Measurements from ENCODE around the gene FBLN1. TPM values are rescaled to one million over a fixed set of nuclear protein-coding genes. Genes with fewer than 3 reads are reported as not detected.

Gene FBLN1
- total and polyA plus RNA-seq, 2 of the 13 experiments (the other 11 are each of a cell fraction or from before 2014, with no cell fraction given): 37.3 to 103 TPM

DNA sequence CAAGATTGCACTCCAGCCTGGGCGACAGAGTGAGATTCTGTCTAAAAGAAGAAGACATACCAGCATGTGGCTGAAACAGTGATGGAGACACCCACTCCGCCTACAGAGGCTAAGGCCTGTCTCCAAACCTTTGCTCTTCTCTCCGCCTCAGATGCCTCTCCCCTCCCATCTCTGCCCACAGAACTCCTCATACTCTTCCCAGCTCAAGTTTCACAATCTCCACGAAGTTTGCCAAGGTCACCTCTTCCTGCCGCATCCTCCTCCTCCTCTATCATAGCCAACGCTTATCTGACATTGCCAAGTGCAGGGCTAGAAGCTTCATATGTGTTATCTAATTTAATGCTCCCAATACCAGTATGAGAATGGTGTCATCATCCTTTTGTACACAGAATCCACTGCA, 25.9 kb upstream of the FBLN1 start (continued):
- TF ChIP-seq GPN1 (CRISPR knock-in tag; IDR thresholded peaks at IDR 0.05; ENCODE audit: borderline replicate concordance) (no peak), CEBPG (CRISPR knock-in tag; IDR thresholded peaks at IDR 0.05) (peak; percentile 17; the same call in 1 of the 2 replicates), ZFP41 (CRISPR knock-in tag; IDR thresholded peaks at IDR 0.05; ENCODE audit: borderline replicate concordance) (no peak)
- TF ChIP-seq, protein P1, sequence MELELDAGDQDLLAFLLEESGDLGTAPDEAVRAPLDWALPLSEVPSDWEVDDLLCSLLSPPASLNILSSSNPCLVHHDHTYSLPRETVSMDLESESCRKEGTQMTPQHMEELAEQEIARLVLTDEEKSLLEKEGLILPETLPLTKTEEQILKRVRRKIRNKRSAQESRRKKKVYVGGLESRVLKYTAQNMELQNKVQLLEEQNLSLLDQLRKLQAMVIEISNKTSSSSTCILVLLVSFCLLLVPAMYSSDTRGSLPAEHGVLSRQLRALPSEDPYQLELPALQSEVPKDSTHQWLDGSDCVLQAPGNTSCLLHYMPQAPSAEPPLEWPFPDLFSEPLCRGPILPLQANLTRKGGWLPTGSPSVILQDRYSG (CRISPR knock-in tag; IDR thresholded peaks at IDR 0.05): no peak
- TF ChIP-seq, protein P2, sequence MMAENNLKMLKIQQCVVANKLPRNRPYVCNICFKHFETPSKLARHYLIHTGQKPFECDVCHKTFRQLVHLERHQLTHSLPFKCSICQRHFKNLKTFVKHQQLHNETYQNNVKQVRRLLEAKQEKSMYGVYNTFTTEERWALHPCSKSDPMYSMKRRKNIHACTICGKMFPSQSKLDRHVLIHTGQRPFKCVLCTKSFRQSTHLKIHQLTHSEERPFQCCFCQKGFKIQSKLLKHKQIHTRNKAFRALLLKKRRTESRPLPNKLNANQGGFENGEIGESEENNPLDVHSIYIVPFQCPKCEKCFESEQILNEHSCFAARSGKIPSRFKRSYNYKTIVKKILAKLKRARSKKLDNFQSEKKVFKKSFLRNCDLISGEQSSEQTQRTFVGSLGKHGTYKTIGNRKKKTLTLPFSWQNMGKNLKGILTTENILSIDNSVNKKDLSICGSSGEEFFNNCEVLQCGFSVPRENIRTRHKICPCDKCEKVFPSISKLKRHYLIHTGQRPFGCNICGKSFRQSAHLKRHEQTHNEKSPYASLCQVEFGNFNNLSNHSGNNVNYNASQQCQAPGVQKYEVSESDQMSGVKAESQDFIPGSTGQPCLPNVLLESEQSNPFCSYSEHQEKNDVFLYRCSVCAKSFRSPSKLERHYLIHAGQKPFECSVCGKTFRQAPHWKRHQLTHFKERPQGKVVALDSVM (CRISPR knock-in tag; IDR thresholded peaks at IDR 0.05): peak; percentile 52; the same call in 1 of the 2 replicates

DNA sequence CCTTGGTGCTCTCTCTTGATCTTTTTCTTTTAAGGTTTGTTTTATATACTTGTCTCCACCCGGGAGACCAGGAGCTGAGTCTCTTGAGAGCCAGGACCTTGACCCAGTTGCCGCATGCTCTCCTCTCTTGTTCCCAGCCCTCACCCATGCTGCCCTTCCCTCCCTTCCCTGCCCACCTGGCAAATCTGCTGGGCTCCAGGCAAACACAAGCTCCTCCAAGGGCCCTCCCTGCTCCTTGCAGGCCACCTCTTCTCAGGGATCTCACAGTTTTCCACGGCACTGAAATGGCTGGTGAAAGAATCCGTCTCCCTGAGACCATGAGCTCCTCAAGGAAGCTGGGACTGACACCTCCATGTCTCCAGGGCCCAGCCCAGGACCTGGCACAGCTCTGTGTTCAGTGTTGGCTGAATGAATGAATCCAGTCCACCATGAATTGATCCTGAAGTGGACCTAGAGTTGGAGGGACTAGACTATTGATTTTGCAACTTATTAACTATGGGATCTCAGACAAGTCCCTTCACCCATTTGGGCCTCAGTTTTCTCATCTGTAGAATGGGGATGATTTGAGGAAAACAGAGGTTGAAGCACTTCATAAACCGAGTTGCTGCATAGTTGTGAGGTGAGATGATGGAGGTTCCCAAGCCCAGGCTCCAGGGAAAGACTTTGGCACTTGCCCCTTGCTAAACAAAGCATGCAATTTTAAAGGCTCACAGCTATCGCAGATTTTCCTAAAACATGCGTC, 25.1 kb upstream of the FBLN1 start:
- no peaks in the 10 kb centered on the region for H3K27me3 ChIP-seq (ENCODE audit: control insufficient read depth in 1 of 2, insufficient read depth in 2 of 2, low read length in 2 of 2)
- peak overlapping the region; percentile 16 for H3K27ac ChIP-seq (ENCODE audit: extremely low read length, insufficient read depth, low read length)
- CTCF ChIA-PET (ENCODE audit: low intra/inter-chr PET ratio, low total read pairs): no interaction called here
- peaks cover 76% of the 10 kb centered on the region for H3K4me1 ChIP-seq (ENCODE audit: insufficient read depth, low read length)
- no peaks in the 10 kb centered on the region for H4K20me1 ChIP-seq (ENCODE audit: insufficient read depth, low read length)
- intact Hi-C loops (cut with micrococcal nuclease; ENCODE audit: unreplicated experiment) (loop anchor here (1.0 kb wide), 1 partner anchor 25 kb away; the partner anchor contains the start of gene FBLN1), in situ Hi-C loops (cut with HindIII; ENCODE audit: extremely low pct_ligation_motif_present, low pct_unique_long_range_greater_than_20kb) (no loop called here)
- H3K4me3 ChIP-seq (replicated peaks in 1 of 3; ENCODE audit: insufficient read depth in 1 of 3, low read depth in 2 of 3, low read length in 3 of 3): no peak overlapping the region; a peak in 1 of 6 replicates
- no peak overlapping the region for H2AFZ ChIP-seq (ENCODE audit: low read length)
- no peak overlapping the region for H3K9ac ChIP-seq (ENCODE audit: insufficient read depth, low read depth, low read length)
- no peaks in the 10 kb centered on the region for H3K9me3 ChIP-seq (ENCODE audit: low read length)
- POLR2A ChIA-PET: interaction anchor here (0.7 to 1.1 kb wide), 3 partner anchors 24 to 204 kb away, joined by 3 read pairs; no protein-coding TSS in a partner anchor
- DNase-seq (ENCODE audit: low spot score): no peak
- no TSS peak for BruUV-seq (replicated peaks)
- no peaks in the 10 kb centered on the region for H3K79me2 ChIP-seq (ENCODE audit: insufficient read depth, low read length)
- no peak for ATAC-seq
- no peak for FAIRE-seq
- WGBS (ENCODE audit: low lambda C conversion rate): 37% methylated on average over 6 of the region's 7 CpGs
- H3K4me2 ChIP-seq (ENCODE audit: low read depth, low read length): peak overlapping the region; percentile 49
- H3K36me3 ChIP-seq (replicated peaks in 1 of 2; ENCODE audit: control insufficient read depth in 1 of 2, insufficient read depth in 2 of 2, low read length in 2 of 2): no peaks in the 10 kb centered on the region
- TF ChIP-seq ZNF629 (CRISPR knock-in tag; conservative IDR thresholded peaks at IDR 0.05): peak; percentile 98
- no peak for TF ChIP-seq ZNF724P (CRISPR knock-in tag; IDR thresholded peaks at IDR 0.05; ENCODE audit: borderline replicate concordance)
- TF ChIP-seq, protein P3, sequence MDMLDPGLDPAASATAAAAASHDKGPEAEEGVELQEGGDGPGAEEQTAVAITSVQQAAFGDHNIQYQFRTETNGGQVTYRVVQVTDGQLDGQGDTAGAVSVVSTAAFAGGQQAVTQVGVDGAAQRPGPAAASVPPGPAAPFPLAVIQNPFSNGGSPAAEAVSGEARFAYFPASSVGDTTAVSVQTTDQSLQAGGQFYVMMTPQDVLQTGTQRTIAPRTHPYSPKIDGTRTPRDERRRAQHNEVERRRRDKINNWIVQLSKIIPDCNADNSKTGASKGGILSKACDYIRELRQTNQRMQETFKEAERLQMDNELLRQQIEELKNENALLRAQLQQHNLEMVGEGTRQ (IDR thresholded peaks at IDR 0.05; ENCODE audit: low read depth, low read length): no peak
- TF ChIP-seq, protein P3 (CRISPR knock-in tag; IDR thresholded peaks at IDR 0.05; ENCODE audit: borderline replicate concordance): no peak
- TF ChIP-seq, protein P4, sequence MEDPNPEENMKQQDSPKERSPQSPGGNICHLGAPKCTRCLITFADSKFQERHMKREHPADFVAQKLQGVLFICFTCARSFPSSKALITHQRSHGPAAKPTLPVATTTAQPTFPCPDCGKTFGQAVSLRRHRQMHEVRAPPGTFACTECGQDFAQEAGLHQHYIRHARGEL (CRISPR knock-in tag; IDR thresholded peaks at IDR 0.05): no peak
- TF ChIP-seq MAFG (CRISPR knock-in tag; IDR thresholded peaks at IDR 0.05): no peak
- TF ChIP-seq KDM1A (CRISPR knock-in tag; IDR thresholded peaks at IDR 0.05): peak; percentile 69; the same call in 1 of the 2 replicates
- TF ChIP-seq, protein P5, sequence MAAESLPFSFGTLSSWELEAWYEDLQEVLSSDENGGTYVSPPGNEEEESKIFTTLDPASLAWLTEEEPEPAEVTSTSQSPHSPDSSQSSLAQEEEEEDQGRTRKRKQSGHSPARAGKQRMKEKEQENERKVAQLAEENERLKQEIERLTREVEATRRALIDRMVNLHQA (CRISPR knock-in tag; IDR thresholded peaks at IDR 0.05): no peak
- TF ChIP-seq GFI1 (CRISPR knock-in tag; IDR thresholded peaks at IDR 0.05; ENCODE audit: borderline replicate concordance): no peak
- no peak for TF ChIP-seq ZNF432 (CRISPR knock-in tag; IDR thresholded peaks at IDR 0.05; ENCODE audit: borderline replicate concordance)
- no peak for TF ChIP-seq EEA1 (CRISPR knock-in tag; IDR thresholded peaks at IDR 0.05; ENCODE audit: borderline replicate concordance)
- TF ChIP-seq ZMYM2 (CRISPR knock-in tag; IDR thresholded peaks at IDR 0.05): 0 out of 2 replicates have a peak, but pooled peaks have one; percentile 37

All from HepG2 (cell line).